ENCODE measurements around the gene SYNE1.

Gene SYNE1

GRCh38 chr6:152356662-152357061 lies 280.5 kb downstream of the SYNE1 start:
- H3K36me3 ChIP-seq = peaks cover 93% of the 10 kb centered on the region

GRCh38 chr6:152356016-152356415 lies 281.1 kb downstream of the SYNE1 start:
- H3K36me3 ChIP-seq = peaks cover 93% of the 10 kb centered on the region
- no peak for TF ChIP-seq CTCF (IDR thresholded peaks at IDR 0.05)

More at GRCh38 chr6:152356662-152357061, 280.5 kb downstream of the SYNE1 start:
- H3K4me1 ChIP-seq (ENCODE audit: control insufficient read depth in 1 of 2, insufficient read depth in 1 of 2, low read depth in 1 of 2, low read length in 1 of 2) = peaks cover 0 to 6% of the 10 kb centered on the region in 2 experiments
- no peak for TF ChIP-seq CTCF (IDR thresholded peaks at IDR 0.05)
- peak overlapping the region; percentile 62 for H3K27ac ChIP-seq
- no peaks in the 10 kb centered on the region for H3K9me3 ChIP-seq
- H3K4me3 ChIP-seq (ENCODE audit: low read depth in 1 of 2, low read length in 1 of 2) = no peak overlapping the region
- no peaks in the 10 kb centered on the region for H3K27me3 ChIP-seq

GRCh38 chr6:152355166-152355565 lies 282.0 kb downstream of the SYNE1 start:
- Histone ChIP-seq H3K36me3 (peaks cover 93% of the 10 kb centered on the region), H3K9me3 (no peaks in the 10 kb centered on the region), H3K4me3 (ENCODE audit: low read depth in 1 of 2, low read length in 1 of 2) (no peak overlapping the region), H3K27me3 (no peaks in the 10 kb centered on the region), H3K27ac (no peak overlapping the region), H3K4me1 (ENCODE audit: control insufficient read depth in 1 of 2, insufficient read depth in 1 of 2, low read depth in 1 of 2, low read length in 1 of 2) (peaks cover 0 to 6% of the 10 kb centered on the region in 2 experiments)
- TF ChIP-seq CTCF (IDR thresholded peaks at IDR 0.05) = no peak

More at GRCh38 chr6:152356016-152356415, 281.1 kb downstream of the SYNE1 start:
- Histone ChIP-seq H3K4me3 (ENCODE audit: low read depth in 1 of 2, low read length in 1 of 2) (no peak overlapping the region), H3K27ac (no peak overlapping the region), H3K27me3 (no peaks in the 10 kb centered on the region), H3K9me3 (no peaks in the 10 kb centered on the region), H3K4me1 (ENCODE audit: control insufficient read depth in 1 of 2, insufficient read depth in 1 of 2, low read depth in 1 of 2, low read length in 1 of 2) (peaks cover 0 to 6% of the 10 kb centered on the region in 2 experiments)

- H3K4me1 ChIP-seq (ENCODE audit: control insufficient read depth in 1 of 2, insufficient read depth in 1 of 2, low read depth in 1 of 2, low read length in 1 of 2) = peaks cover 0 to 6% of the 10 kb centered on the region in 2 experiments
- H3K27ac ChIP-seq = no peak overlapping the region
- H3K36me3 ChIP-seq = peaks cover 93% of the 10 kb centered on the region
- H3K9me3 ChIP-seq = no peaks in the 10 kb centered on the region
- no peak overlapping the region for H3K4me3 ChIP-seq (ENCODE audit: low read depth in 1 of 2, low read length in 1 of 2)
- no peak for TF ChIP-seq CTCF (IDR thresholded peaks at IDR 0.05)
- H3K27me3 ChIP-seq = no peaks in the 10 kb centered on the region
These were observed 283.7 kb downstream of the SYNE1 start for GRCh38 chr6:152353440-152353839.

- H3K4me1 ChIP-seq (ENCODE audit: control insufficient read depth in 1 of 2, insufficient read depth in 1 of 2, low read depth in 1 of 2, low read length in 1 of 2) = peaks cover 0 to 4% of the 10 kb centered on the region in 2 experiments
- no peak overlapping the region for H3K27ac ChIP-seq
- no peak overlapping the region for H3K4me3 ChIP-seq (ENCODE audit: low read depth in 1 of 2, low read length in 1 of 2)
- no peaks in the 10 kb centered on the region for H3K9me3 ChIP-seq
- TF ChIP-seq CTCF (IDR thresholded peaks at IDR 0.05) = no peak
- H3K27me3 ChIP-seq = no peaks in the 10 kb centered on the region
- peaks cover 93% of the 10 kb centered on the region for H3K36me3 ChIP-seq
These were observed 285.4 kb downstream of the SYNE1 start for GRCh38 chr6:152351742-152352141.

GRCh38 chr6:152351110-152351509 lies 286.1 kb downstream of the SYNE1 start:
- Histone ChIP-seq H3K27ac (no peak overlapping the region), H3K27me3 (no peaks in the 10 kb centered on the region), H3K4me3 (ENCODE audit: low read depth in 1 of 2, low read length in 1 of 2) (no peak overlapping the region), H3K4me1 (ENCODE audit: control insufficient read depth in 1 of 2, insufficient read depth in 1 of 2, low read depth in 1 of 2, low read length in 1 of 2) (no peaks in the 10 kb centered on the region), H3K9me3 (no peaks in the 10 kb centered on the region), H3K36me3 (peaks cover 96% of the 10 kb centered on the region)
- TF ChIP-seq CTCF (IDR thresholded peaks at IDR 0.05) = no peak

Measured in neutrophil (primary cell).